ENCODE results near the gene XG. TPM values are rescaled to one million over a fixed set of nuclear protein-coding genes. Genes with fewer than 3 reads are reported as not detected.
"Not testable (repeated sequence)": the region's sequence is repeated elsewhere in the genome, so short reads cannot be mapped to it uniquely, and the experiment has no call there.

XG gene
- total RNA-seq = 1 to 10 TPM in 1 of 2 donors, under 1 TPM in 1; 0.51 to 1.3 TPM

DNA sequence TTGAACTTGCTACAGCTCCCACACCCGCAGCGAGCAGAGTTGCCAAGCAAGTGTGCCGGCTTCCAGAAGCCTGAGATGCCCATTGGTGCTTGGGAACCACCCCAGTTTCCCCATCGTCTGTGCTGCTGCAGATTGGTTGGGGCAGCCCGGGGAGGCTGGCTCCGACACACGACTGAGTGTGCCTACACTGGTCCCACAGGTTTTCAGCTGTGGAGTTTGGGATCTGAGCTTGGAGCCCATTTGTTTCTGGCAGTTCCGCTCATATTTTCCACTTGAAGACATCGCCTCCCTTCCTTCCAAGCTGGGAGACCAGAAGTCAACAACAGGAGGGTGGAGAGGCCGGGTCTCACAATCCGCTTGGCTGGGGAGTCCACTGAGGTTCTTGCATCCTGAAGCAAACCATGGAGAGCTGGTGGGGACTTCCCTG lies at the start of gene XG:
Gene XG (plus strand): TSS at position 167 of the 427 bp plus-strand sequence. CDS start 235 bp downstream, at position 402.
- H3K4me3 ChIP-seq; H3K4me1 ChIP-seq; H3K36me3 ChIP-seq; H3K27me3 ChIP-seq; H3K27ac ChIP-seq; DNase-seq (ENCODE audit: low spot score); H3K9me3 ChIP-seq: not testable (repeated sequence)

- DNase-seq (ENCODE audit: low spot score) = no peak
- peaks cover 0 to 89% of the 10 kb centered on the region in 2 donors for H3K4me1 ChIP-seq
- peak overlapping the region; percentile 67 to 76 for H3K27ac ChIP-seq
- no peak overlapping the region for H3K4me3 ChIP-seq
- no peaks in the 10 kb centered on the region for H3K36me3 ChIP-seq
- H3K27me3 ChIP-seq = no peaks in the 10 kb centered on the region
- peak in 1 of 2 donors; percentile 53 for TF ChIP-seq CTCF (IDR thresholded peaks at IDR 0.05)
- H3K9me3 ChIP-seq = no peaks in the 10 kb centered on the region
Observed at GRCh38 chrX:2703991-2704369, 47.9 kb upstream of the XG start.

GRCh38 chrX:2705046-2705832 lies 46.6 kb upstream of the XG start:
- no peak for TF ChIP-seq CTCF (IDR thresholded peaks at IDR 0.05)
- no peak overlapping the region for H3K4me3 ChIP-seq
- DNase-seq (ENCODE audit: low spot score) = no peak
- H3K27me3 ChIP-seq = no peaks in the 10 kb centered on the region
- peaks cover 0 to 93% of the 10 kb centered on the region in 2 donors for H3K4me1 ChIP-seq
- H3K36me3 ChIP-seq = no peaks in the 10 kb centered on the region
- no peaks in the 10 kb centered on the region for H3K9me3 ChIP-seq
- H3K27ac ChIP-seq = peak overlapping the region; percentile 67 to 76

GRCh38 chrX:2707334-2707760 lies 44.5 kb upstream of the XG start:
- peaks cover 0 to 82% of the 10 kb centered on the region in 2 donors for H3K4me1 ChIP-seq
- TF ChIP-seq CTCF (IDR thresholded peaks at IDR 0.05) = no peak
- no peaks in the 10 kb centered on the region for H3K9me3 ChIP-seq
- no peak overlapping the region for H3K4me3 ChIP-seq
- peaks cover under 1% of the 10 kb centered on the region for H3K36me3 ChIP-seq
- H3K27me3 ChIP-seq = no peaks in the 10 kb centered on the region
- peak overlapping the region; percentile 66 to 76 for H3K27ac ChIP-seq
- peak; percentile 77 for DNase-seq (ENCODE audit: low spot score)

- no peak for DNase-seq (ENCODE audit: low spot score)
- no peak overlapping the region for H3K4me3 ChIP-seq
- no peaks in the 10 kb centered on the region for H3K9me3 ChIP-seq
- TF ChIP-seq CTCF (IDR thresholded peaks at IDR 0.05) = no peak
- peaks cover 7% of the 10 kb centered on the region for H3K36me3 ChIP-seq
- peaks cover 0 to 76% of the 10 kb centered on the region in 2 donors for H3K4me1 ChIP-seq
- peak overlapping the region; percentile 66 to 76 for H3K27ac ChIP-seq
- H3K27me3 ChIP-seq = no peaks in the 10 kb centered on the region
Observed at GRCh38 chrX:2708021-2708420, 43.8 kb upstream of the XG start.

DNA sequence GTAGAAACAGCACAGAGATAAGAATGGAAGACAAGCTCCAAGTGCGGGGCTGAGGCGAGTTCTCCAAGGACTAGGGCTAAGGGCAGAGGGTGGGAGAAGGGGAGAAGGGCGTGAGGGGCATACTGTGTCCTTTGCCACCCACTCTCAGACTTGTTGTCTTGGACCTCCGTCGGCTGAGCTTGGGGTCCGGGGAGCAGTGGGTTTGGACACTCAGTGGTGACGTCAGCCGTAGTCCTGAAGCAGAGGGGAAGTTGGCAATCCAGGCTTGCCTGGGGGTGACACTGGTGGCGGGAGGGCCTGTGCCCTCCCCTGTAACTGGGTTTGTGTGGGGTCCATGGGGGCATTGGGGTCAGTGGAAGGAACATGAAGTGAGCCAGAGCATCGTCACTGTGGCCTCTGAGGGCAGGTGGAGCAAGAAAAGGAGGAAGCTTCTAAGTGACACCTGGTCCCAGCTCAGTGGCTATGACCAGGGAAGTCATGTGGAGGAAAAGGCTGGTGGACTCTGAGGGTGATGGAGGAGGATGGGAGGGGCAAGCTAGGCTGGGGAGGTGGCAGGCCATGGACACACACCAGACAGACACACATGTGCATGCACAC lies 43.1 kb upstream of the XG start:
- peak overlapping the region; percentile 35 to 76 for H3K27ac ChIP-seq
- no peaks in the 10 kb centered on the region for H3K9me3 ChIP-seq
- H3K36me3 ChIP-seq = peaks cover 10% of the 10 kb centered on the region
- H3K27me3 ChIP-seq = no peaks in the 10 kb centered on the region
- no peak overlapping the region for H3K4me3 ChIP-seq
- TF ChIP-seq CTCF (IDR thresholded peaks at IDR 0.05) = no peak
- peaks cover 0 to 69% of the 10 kb centered on the region in 2 donors for H3K4me1 ChIP-seq
- DNase-seq (ENCODE audit: low spot score) = no peak

All from right atrium auricular region (tissue), 2 donors.